GM18517 (cell line): Measurements from ENCODE around the gene DAPK2.

ENCODE experiments used
- ATAC-seq: cut with Tn5 transposase; IDR thresholded peaks from one replicate; pipeline ENCODE4 v1.9.1; 2021; ENCODE audit warnings: mild to moderate bottlenecking, moderate library complexity; ENCODE audit not compliant: unreplicated experiment

DAPK2 gene

DNA sequence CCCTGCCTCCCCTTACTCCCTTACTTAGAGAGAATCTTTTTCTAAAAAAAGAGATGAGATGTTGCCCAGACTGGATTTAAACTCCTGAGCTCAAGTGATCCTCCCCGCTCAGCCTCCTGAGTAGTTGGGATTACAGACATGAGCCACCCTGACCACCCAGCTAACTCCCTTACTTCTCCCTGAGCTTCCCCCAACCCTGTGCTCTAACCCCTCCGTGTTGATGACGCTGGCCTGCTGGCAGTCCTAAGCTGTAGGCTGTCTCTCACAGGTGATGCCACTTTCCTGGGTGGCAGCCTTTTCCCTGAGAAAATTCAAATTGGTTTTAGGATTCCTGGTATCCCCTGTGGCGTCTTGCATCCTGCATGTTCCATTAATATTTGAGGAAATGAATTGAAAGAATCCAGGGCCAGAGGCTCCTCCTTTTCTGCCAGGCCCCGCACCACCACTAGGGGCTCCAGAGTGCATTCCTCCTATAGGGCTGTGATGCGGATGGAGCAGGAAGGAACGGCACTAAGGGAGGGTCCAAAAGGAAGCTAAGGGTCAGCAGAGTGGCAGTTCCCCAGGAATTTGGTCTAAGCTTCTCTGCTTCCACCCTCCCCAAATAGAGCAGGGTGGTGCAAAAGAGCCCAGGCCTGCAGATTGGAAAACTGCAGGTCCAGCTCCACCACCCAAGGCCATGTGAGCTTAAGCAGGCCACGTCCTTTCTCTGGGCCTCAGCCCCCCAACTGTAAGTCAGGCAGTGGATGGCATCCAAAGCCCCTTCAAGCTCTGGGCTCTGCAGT is 101.1 kb downstream of the DAPK2 start:
- ATAC-seq, result no peak

GRCh38 chr15:63944681-63944955 is 101.7 kb downstream of the DAPK2 start:
- ATAC-seq, result no peak

DNA sequence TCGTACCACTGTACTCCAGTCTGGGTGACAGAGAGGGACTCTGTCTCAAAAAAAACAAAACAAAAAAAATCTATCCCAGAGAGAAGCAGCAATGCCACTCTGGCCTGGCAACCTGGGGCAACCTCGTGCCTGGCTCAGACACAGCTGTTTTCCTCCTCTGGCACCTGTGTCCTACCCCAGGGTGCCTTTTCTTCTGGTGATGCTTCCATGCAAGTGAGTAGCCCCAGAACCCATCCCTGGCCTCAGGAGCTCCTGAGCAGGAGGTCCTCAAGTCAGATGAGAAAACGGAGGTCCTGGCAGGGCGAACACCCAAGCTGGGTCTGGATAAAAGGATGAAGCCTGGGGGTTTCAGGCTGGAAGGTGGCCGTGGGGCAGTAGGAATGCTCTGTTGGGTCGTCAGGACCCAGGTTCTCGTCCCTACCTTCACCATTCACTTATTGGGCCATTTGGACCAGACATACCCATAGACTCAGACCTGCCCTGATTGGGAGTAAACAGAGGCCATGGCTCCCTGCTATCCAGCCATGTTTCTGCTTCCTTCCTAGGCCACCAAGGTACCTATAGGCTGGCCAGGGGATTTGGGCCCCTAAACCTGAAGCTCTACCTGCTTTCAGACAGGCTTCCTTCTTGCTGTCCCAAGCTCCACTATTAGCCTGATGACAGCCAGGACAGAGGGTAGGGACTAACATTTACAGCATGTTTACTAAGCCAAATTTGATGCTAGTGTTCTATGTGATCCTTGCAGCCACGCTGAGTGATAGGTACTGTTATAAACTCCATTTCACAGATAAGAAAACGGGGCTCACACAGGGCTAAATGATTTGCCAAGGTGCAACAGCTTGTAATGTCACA is 102.2 kb downstream of the DAPK2 start:
- ATAC-seq, result no peak

- ATAC-seq, result no peak
Observed at GRCh38 chr15:63942486-63943365, 103.6 kb downstream of the DAPK2 start.

DNA sequence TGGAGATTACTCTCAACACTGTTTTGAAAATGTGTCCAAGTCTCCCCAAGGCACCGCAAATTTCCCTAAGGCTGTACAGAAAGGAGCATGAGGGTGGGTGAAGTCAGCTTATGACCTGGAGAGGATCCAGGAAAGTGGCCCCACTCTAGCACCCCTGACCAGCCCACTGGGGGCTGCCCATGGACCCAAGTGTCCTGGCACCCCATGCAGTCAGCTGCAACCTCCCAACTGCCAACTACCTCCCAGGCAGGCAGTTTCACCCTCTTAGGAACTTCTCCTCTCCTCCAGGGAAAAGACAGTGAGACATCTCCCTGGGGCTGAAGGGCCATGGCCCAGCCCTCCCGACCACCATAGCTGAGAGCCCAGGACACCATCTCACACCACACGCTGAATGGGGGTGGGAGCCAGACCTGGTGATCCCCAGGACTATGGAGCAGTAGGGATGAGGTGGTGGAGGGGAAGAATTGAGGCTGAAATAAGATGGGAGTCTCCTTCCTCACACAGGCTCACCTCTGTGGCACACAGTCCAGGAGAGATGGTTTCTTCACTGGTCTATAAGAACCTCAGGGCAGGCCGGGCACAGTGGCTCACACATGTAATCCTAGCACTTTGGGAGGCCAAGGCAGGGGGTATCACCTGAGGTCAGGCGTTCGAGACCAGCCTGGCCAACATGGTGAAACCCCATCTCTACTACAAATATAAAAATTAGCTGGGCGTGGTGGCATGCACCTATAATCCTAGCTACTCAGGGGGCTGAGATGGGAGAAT is 104.4 kb downstream of the DAPK2 start:
- no peak for ATAC-seq

DNA sequence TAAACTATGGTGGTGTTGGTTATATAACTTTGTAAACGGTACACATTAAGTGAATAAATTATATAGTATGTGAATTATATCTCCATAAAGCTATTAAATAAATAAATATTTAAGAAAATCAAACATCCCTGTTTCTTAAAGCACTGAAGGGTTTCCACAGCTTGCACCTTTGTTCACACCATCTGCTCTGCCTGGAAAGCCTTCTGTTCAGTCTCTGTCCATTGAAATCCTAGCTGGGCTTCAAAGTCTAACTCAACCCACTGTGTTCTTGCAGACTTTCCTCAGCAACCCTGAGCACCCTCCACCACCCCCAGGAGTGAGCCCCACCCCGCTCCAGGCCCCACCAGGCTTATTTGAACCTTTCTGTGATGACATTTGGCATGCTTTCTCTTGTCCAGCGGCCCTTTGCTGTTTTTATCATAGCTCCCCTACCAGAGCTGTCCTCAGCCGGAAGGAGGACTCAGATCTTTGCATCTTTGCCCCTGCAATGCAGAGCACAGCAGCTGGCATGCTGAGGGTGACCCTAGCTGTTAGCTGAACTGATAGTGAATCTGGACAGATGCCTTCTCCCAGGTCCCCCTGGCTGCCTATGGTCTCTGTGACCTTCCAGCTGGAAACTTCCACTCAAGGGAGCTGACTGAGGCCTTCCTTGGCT is 105.2 kb downstream of the DAPK2 start:
- no peak for ATAC-seq

DNA sequence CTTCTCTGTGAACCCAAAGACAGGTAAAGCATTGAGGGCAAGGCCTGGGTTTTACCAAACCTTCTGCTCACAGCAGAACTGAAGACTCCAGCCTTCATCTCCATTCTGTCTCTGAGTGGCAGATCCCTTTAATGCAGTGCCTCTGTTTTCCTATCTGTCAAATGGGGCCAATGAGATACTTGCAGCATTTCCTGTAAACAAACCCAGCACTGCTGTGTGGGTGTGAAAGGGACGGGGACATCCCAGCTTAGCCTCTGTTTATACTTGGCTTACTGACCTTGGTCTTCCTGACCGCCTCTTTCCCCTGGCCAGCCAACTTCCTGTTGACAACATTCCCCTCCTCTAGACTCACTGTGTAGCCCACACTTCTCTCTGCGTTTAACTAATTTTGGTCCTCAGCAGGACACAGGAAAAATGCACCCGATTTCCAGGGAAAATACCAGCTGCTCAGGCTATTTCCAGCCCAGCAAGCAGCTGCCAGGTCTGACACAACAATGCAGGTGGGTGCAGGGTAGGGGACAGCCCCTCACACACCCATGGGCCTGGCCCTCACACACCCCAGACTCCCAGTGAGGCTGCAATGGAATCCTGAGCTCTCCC is 106.7 kb downstream of the DAPK2 start:
- ATAC-seq, result no peak

DNA sequence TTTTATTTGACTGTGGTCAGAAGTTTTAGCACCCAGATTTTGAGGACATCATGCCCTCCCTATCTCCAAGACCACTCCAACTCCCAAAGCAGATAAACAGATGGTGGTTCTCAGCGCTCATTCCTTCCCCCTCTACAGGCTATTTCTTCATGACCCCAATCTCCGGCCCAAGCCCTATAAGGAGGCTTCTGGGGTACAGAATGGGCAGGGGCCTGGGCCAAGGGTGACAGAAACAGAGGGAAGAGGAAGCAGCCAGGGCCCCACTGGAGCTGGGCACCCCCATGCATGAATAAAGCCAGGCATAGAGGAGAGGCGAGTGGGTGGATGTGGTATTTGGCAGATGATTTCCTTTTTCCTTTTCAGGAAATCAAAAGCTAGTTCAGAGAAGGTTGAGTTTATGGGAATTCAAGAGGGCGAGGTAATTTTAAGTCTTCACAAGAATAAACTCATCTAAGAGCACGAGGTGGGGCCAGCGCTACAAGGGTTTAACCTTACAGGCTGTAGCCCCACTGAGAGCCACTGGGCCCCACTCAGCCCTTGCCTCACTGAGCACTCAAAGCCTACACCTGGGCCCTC is 107.7 kb downstream of the DAPK2 start:
- no peak for ATAC-seq

GRCh38 chr15:63933522-63933921 is 112.8 kb downstream of the DAPK2 start:
- no peak for ATAC-seq

DNA sequence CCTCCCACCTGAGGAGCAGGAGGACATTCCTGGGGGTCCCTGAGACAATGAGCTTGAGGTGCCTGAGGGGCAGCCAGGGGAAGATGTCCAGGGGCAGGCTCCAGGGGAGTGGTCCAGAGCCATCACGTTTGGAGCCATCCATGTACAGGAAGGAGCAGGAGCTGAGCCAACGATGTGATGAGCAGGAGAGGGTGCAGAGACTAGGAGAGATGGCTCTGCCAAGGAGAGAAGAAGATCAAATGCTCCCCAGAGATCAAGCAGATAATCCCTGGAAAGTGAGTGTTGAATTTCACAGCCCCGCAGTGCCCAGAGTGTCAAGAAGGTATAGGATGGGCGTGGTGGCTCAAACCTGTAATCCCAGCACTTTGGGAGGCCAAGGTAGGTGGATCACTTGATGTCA is 114.7 kb downstream of the DAPK2 start:
- no peak for ATAC-seq

GRCh38 chr15:63930034-63930433 is 116.3 kb downstream of the DAPK2 start:
- ATAC-seq, result no peak

DNA sequence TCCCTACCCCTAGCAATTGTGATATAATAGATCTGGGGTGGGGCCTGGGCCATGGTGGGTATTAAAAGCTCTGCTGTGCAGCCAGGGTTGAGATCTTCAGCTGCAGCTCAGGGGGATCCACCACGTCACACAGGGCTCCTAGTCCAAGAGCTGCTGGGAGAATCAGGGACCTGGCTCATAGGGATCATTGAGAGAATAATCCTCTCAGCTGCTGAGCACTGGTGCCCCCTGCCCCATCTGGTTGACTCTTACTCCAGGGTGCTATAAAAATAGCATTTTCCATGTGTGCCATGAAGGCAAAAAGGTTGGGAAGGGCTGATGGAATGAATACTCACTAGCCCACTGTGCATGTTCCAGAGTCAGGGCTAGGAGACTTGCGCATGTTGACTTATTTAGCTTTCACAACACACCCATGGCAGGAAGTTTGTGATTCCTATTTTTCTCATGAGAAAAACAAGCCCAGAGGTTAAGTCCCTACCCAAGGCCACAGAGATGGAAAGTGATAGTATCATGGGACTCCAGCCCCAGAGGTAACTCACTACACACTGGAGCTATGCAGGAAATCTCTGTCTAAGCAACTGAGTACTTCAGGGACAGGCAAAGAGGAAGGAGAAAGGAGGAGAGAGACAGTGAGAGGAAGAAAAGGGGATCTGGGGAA is 118.0 kb downstream of the DAPK2 start:
- ATAC-seq, result no peak

DNA sequence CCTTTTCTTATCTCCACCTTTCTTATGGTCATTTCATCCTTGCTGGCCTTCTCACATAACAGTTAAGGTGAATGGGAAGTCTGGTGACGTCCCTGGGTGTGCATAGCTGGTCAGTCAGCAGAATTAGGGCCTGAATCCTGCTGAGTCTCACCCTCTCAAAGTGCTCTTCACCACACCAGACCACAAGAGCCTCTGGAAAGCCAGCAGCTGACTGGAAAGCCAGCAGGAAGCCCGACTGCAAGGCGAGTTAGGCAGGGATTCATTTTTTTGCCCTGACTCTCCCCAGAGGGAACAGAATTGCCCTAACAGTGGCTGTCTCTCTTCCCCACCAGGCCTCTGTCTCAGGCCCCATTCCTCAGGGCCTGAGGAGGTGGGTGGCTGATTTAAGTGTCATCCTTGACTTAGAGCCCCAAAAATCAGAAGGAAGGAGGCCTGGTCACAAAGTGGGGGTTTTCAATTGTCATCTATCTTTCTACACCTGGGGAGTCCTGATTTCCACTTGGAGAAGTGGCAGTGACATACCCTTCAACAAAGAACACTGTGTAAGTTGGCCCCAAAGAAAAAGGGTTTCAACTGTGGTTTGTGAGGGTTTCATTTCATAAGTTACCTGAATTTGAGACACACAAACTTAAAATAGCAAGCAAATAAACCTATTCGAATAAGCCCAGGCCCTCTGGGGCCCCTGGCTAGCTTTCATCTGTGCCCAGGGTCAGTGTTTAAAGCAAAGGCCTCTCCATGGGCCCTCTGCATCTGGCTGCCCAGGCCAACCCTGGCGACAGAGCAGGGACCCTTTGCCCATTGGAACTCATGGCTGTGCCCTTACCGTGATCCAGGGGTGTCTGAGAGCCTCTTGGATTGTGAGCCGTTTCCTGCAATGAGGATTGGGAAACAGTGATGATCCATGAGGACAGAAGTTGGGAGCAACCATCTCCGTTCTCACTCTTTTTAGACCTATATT is 122.0 kb downstream of the DAPK2 start:
- ATAC-seq, result no peak

- no peak for ATAC-seq
Observed at GRCh38 chr15:63922916-63923315, 123.4 kb downstream of the DAPK2 start.

GRCh38 chr15:63922261-63922904 is 123.9 kb downstream of the DAPK2 start:
- ATAC-seq, result no peak

DNA sequence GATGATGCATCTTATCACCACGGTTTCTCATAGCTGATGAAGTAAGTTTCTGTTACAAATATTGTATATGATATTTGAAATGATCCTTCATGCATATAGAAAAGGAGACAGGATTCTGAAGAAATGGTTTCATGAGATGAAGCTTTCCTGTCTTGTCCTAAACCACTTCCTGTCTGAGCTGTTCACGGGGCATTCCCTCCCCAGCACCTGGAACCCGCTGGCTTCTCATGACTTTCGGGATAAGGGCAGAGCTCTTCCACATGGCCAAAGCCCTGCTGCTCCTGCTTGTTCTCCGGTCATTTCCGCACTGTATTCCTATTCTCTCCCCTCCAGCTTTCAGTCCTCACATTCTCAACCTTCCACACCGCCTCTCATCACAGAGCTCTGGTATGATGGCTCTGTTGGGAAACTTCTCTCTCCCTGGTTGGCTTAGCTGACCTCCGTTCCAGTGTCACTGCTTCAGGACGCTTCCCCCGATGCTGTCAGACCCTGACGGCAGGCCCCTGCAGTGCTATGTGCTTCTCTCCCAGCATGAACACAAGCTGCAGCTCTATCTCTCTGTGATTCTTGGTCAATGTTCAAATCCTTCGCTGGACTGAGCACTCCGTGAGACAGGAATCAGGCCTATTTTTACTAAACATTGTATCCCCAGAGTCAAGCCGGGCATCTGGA is 125.6 kb downstream of the DAPK2 start:
- ATAC-seq, result no peak

- no peak for ATAC-seq
Observed at GRCh38 chr15:63918901-63919348, 127.4 kb downstream of the DAPK2 start.
